ENCODE data around the gene MRGPRD.

Gene MRGPRD

DNA sequence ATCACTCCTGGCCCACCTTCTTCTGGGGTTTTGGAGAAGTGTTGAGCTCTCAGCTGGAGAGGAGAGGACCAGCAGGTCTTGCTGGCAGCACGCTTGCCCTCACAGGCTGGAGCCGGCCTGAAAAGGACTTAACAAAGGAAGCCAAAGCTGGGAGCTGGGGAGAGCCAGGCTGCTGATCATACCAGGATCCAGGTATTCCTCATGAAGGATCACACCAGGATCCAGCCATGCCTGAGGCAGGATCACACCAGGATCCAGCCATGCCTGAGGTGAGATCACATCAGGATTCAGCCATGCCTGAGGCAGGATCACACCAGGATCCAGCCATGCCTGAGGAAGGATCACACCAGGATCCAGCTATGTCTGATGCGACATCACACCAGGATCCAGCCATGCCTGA, 17.0 kb downstream of the MRGPRD start:
- DNase-seq (ENCODE audit: low spot score), result peak; percentile 37
- in situ Hi-C loops (cut with MboI; ENCODE audit: low sequenced_read_pairs, unreplicated experiment), result no loop called here
- TF ChIP-seq, protein P1, sequence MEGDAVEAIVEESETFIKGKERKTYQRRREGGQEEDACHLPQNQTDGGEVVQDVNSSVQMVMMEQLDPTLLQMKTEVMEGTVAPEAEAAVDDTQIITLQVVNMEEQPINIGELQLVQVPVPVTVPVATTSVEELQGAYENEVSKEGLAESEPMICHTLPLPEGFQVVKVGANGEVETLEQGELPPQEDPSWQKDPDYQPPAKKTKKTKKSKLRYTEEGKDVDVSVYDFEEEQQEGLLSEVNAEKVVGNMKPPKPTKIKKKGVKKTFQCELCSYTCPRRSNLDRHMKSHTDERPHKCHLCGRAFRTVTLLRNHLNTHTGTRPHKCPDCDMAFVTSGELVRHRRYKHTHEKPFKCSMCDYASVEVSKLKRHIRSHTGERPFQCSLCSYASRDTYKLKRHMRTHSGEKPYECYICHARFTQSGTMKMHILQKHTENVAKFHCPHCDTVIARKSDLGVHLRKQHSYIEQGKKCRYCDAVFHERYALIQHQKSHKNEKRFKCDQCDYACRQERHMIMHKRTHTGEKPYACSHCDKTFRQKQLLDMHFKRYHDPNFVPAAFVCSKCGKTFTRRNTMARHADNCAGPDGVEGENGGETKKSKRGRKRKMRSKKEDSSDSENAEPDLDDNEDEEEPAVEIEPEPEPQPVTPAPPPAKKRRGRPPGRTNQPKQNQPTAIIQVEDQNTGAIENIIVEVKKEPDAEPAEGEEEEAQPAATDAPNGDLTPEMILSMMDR (IDR thresholded peaks at IDR 0.05; ENCODE audit: borderline replicate concordance, control extremely low read depth, extremely low read depth, insufficient read depth, missing control alignments), result no peak

DNA sequence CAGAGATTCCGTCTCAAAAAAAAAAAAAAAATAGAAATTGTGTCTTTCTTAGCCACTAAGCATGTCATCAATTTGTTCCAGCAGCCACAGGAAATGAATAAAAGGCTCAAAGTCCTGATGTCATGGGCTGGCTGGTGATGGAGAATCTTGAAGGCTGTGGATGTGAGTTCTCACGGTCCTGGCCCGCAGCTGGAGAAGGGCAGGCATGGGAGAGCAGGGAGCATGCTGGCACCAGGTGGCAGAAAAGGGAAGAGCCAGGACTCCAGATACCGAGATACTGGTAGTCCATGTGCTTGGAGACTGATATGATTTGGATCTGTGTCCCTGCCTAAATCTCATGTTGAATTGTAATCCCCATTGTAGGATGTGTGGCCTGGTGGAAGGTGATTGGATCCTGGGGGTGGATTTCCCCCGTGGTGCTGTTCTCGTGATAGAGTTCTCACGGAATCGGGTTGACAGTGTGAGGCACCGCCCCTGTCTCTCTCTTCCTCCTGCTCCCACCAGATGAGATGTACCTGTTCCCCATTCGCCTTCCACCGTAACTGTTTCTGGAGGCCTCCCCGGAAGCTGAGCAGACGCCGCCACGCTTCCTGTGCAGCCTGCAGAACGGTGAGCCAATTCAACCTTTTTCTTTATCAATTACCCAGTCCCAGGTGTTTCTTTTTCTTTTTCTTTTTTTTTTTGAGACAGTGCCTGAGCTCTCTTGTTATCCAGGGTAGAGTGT, 18.1 kb downstream of the MRGPRD start:
- peak; percentile 38 for DNase-seq (ENCODE audit: low spot score)
- TF ChIP-seq, protein P1 (IDR thresholded peaks at IDR 0.05; ENCODE audit: borderline replicate concordance, control extremely low read depth, extremely low read depth, insufficient read depth, missing control alignments), result no peak
- in situ Hi-C loops (cut with MboI; ENCODE audit: low sequenced_read_pairs, unreplicated experiment), result no loop called here

DNA sequence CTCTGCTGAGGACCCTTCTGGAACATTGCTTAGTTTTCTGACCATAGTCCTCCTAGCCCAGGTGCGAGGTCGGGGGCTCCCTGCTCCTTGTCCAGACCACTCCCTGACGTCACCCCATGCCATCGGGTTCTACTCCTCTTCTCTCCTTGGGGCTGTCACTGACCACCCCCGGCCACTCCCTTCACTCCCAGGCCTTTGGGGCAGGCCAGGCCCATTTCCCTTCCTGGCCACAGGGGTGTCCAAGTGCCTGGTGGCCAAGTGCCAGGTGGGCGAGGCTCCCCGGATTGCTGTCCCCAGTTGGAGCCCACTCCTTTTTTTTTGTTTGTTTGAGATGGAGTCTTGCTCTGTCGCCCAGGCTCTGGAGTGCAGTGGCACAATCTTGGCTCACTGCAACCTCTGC, 19.5 kb downstream of the MRGPRD start:
- TF ChIP-seq, protein P1 (IDR thresholded peaks at IDR 0.05; ENCODE audit: borderline replicate concordance, control extremely low read depth, extremely low read depth, insufficient read depth, missing control alignments), result no peak
- in situ Hi-C loops (cut with MboI; ENCODE audit: low sequenced_read_pairs, unreplicated experiment), result no loop called here
- no peak for DNase-seq (ENCODE audit: low spot score)

DNA sequence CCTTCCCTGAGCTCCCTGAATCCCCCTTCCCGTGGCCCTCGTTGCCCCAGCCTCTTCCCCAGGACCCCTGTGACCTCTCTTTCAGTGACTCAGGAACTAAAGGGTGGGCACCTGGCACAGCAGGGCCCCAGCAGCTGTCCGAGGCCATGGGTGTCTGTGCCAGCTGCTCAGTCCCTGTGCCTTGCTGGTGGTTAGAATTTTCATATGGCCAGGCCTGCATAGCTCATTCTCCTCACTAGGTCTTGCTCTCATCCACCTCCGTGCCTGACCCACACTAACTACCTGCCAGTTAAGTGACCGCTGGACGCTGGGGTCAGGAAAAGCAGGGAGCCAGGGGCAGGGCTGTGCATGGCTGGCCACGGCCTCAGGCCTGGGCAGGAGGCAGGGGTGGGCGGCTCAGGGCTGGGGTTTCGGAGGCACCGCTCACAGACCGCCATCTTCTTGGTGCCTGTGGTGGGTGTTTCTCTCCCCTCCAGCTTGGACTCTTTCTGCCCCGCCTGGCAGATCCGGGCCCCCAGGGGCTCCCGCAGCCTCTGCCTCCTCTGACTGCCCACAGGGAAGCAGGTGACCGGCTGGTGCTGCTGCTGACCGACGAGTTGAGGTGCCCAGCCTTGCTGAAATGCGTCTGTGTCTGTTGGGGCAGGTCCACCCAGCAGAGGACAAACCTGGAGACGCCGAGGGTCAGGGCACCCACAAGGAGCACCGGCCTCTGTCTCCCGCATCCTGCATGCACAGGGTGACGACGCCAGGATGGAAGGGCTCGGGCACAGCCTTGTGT, 20.3 kb downstream of the MRGPRD start:
- TF ChIP-seq, protein P1 (IDR thresholded peaks at IDR 0.05; ENCODE audit: borderline replicate concordance, control extremely low read depth, extremely low read depth, insufficient read depth, missing control alignments), result no peak
- in situ Hi-C loops (cut with MboI; ENCODE audit: low sequenced_read_pairs, unreplicated experiment), result no loop called here
- no peak for DNase-seq (ENCODE audit: low spot score)

DNA sequence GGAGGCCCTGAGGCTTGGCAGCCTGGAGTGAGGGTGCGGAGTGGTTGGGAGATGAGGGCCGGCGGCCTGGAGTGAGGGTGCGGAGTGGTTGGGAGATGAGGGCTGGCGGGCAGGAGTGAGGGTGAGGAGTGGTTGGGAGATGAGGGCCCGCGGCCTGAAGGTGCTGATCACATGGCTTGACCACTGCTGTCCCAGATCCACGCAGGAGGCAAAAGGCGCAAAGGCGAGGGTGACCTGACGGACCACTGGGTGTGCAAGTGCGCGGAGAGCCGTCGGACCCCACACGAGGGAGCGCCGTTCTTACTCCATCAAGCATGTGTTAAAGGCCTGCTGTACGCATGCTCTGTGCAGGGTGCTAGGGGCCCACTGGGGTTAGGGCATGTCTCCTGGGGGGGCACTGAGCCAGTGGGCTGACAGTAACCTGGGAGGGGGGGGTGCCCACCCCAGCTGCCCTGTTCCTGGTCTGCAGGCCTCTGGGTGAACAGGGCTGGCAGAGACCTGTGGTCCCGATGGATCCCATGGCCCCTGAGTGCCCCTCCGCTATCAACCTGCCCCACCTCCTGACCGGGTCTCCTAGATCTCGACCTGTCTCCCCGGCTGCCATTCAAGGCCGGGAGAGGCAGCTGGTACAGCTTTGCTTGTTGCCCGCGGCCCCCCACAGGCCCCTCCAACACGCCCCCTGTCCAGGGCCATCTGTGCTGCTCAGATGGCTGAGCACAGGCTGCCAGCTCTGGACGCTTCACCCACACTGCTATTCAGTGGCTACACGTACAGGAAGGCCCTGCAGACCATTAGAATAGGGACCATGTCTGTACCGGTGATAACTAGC, 21.1 kb downstream of the MRGPRD start:
- TF ChIP-seq, protein P1 (IDR thresholded peaks at IDR 0.05; ENCODE audit: borderline replicate concordance, control extremely low read depth, extremely low read depth, insufficient read depth, missing control alignments), result no peak
- in situ Hi-C loops (cut with MboI; ENCODE audit: low sequenced_read_pairs, unreplicated experiment), result no loop called here
- no peak for DNase-seq (ENCODE audit: low spot score)

DNA sequence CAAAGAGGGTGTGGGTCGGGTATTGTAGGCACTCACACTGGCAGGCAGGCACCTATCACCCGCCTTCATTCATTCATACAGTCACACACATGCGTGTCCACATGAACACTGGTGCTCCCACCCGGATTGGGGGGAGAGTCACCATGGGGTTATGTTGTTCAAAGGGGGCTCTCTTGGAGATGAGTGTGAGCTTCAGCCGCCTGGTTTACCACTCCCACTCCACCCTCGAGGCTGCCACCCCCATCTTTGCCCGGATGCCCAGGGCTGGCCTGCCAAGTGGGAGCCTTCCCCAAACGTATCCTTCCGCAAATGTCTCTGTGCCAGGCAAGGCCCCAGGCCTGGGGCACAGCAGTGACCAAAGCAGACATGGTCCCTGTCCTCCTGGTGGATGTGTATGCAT, 22.6 kb downstream of the MRGPRD start:
- TF ChIP-seq, protein P1 (IDR thresholded peaks at IDR 0.05; ENCODE audit: borderline replicate concordance, control extremely low read depth, extremely low read depth, insufficient read depth, missing control alignments), result no peak
- in situ Hi-C loops (cut with MboI; ENCODE audit: low sequenced_read_pairs, unreplicated experiment), result no loop called here
- no peak for DNase-seq (ENCODE audit: low spot score)

Measured in GM13976 (cell line).